Muscle layer of duodenum (tissue), 2 donors: ENCODE measurements around the gene INCA1.

Experiments
- H3K27ac ChIP-seq: one replicate; pipeline ENCODE4 v1.7.0; 2013; ENCODE audit warnings: mild to moderate bottlenecking, low read length
- H3K27me3 ChIP-seq: one replicate; pipeline ENCODE4 v1.7.0; 2013; ENCODE audit warnings: low read depth, mild to moderate bottlenecking, control low read depth, low read length
- H3K36me3 ChIP-seq, 2 donors: one replicate each; pipeline ENCODE4 v1.7.0; 2013; ENCODE audit warnings: low read length in 2 of 2, control low read depth in 1 of 2, mild to moderate bottlenecking in 1 of 2; ENCODE audit not compliant: insufficient read depth in 2 of 2, control insufficient read depth in 1 of 2
- H3K4me1 ChIP-seq, 2 donors: one replicate each; pipeline ENCODE4 v1.7.0; 2013; ENCODE audit warnings: low read length in 2 of 2, mild to moderate bottlenecking in 2 of 2, control low read depth in 1 of 2, moderate library complexity in 1 of 2; ENCODE audit not compliant: insufficient read depth in 2 of 2, control insufficient read depth in 1 of 2
- H3K4me3 ChIP-seq, 2 donors: one replicate each; pipeline ENCODE4 v1.7.0; 2013; ENCODE audit warnings: low read length in 2 of 2, low read depth in 1 of 2, mild to moderate bottlenecking in 1 of 2
- H3K9me3 ChIP-seq, 2 donors: one replicate each; pipeline ENCODE4 v1.7.0; 2013; ENCODE audit warnings: low read length in 2 of 2, control low read depth in 1 of 2, mild to moderate bottlenecking in 1 of 2; ENCODE audit not compliant: control insufficient read depth in 1 of 2
- donor health status: healthy.

Gene INCA1

GRCh38 chr17:4997302-4998026, at the start of gene INCA1, which contains the start of gene KIF1C:
TSS of gene INCA1 (minus strand) at chr17:4997522. CDS start at chr17:4994437, 3,085 bp downstream.
TSS of gene KIF1C (plus strand) at chr17:4997950. CDS start at chr17:5000247, 2,297 bp downstream.
- Histone ChIP-seq H3K9me3 (no peaks in the 10 kb centered on the region), H3K4me3 (peak within 1 kb of the TSS; percentile 92), H3K27ac (peak within 1 kb of the TSS; percentile 77), H3K27me3 (no peaks in the 10 kb centered on the region), H3K4me1 (peaks cover 8 to 33% of the 10 kb centered on the region in 2 donors), H3K36me3 (peaks cover 16 to 18% of the 10 kb centered on the region in 2 donors)

GRCh38 chr17:5045496-5045895, 48.2 kb upstream of the INCA1 start:
- Histone ChIP-seq H3K27ac (no peak overlapping the region), H3K4me3 (no peak overlapping the region), H3K27me3 (no peaks in the 10 kb centered on the region), H3K9me3 (no peaks in the 10 kb centered on the region), H3K36me3 (no peaks in the 10 kb centered on the region), H3K4me1 (peaks cover 5 to 11% of the 10 kb centered on the region in 2 donors)

- H3K27me3 ChIP-seq, result no peaks in the 10 kb centered on the region
- H3K36me3 ChIP-seq, result no peaks in the 10 kb centered on the region
- H3K9me3 ChIP-seq, result no peaks in the 10 kb centered on the region
- H3K4me1 ChIP-seq, result peaks cover 4% of the 10 kb centered on the region in 2 donors
- H3K4me3 ChIP-seq, result no peak overlapping the region
- peak overlapping the region; percentile 31 for H3K27ac ChIP-seq
Measured at GRCh38 chr17:5044630-5045029, 47.3 kb upstream of the INCA1 start.

GRCh38 chr17:5043524-5043923, 46.2 kb upstream of the INCA1 start:
- no peaks in the 10 kb centered on the region for H3K9me3 ChIP-seq
- H3K27me3 ChIP-seq, result no peaks in the 10 kb centered on the region
- no peak overlapping the region for H3K27ac ChIP-seq
- no peaks in the 10 kb centered on the region for H3K36me3 ChIP-seq
- H3K4me1 ChIP-seq, result no peaks in the 10 kb centered on the region
- no peak overlapping the region for H3K4me3 ChIP-seq

- H3K27ac ChIP-seq, result no peak overlapping the region
- H3K4me1 ChIP-seq, result no peaks in the 10 kb centered on the region
- H3K9me3 ChIP-seq, result no peaks in the 10 kb centered on the region
- H3K36me3 ChIP-seq, result no peaks in the 10 kb centered on the region
- no peak overlapping the region for H3K4me3 ChIP-seq
- H3K27me3 ChIP-seq, result no peaks in the 10 kb centered on the region
Measured at GRCh38 chr17:5042157-5043022, 45.1 kb upstream of the INCA1 start.

GRCh38 chr17:5035315-5035714, 38.0 kb upstream of the INCA1 start, which contains the start of gene SLC52A1:
TSS of gene SLC52A1 (minus strand) at chr17:5035426. CDS start at chr17:5034606, 820 bp downstream.
- Histone ChIP-seq H3K36me3 (no peaks in the 10 kb centered on the region), H3K27me3 (no peaks in the 10 kb centered on the region), H3K9me3 (no peaks in the 10 kb centered on the region), H3K4me1 (no peaks in the 10 kb centered on the region), H3K4me3 (peak within 1 kb of the TSS in 1 of 2 donors; percentile 30), H3K27ac (no peak within 1 kb of the TSS)

- no peak overlapping the region for H3K27ac ChIP-seq
- H3K9me3 ChIP-seq, result no peaks in the 10 kb centered on the region
- H3K27me3 ChIP-seq, result no peaks in the 10 kb centered on the region
- no peaks in the 10 kb centered on the region for H3K4me1 ChIP-seq
- H3K4me3 ChIP-seq, result no peak overlapping the region
- no peaks in the 10 kb centered on the region for H3K36me3 ChIP-seq
Measured at GRCh38 chr17:5034651-5035050, 37.3 kb upstream of the INCA1 start.

GRCh38 chr17:5034063-5034462, 36.7 kb upstream of the INCA1 start:
- Histone ChIP-seq H3K4me1 (no peaks in the 10 kb centered on the region), H3K4me3 (no peak overlapping the region), H3K9me3 (no peaks in the 10 kb centered on the region), H3K27ac (no peak overlapping the region), H3K36me3 (no peaks in the 10 kb centered on the region), H3K27me3 (no peaks in the 10 kb centered on the region)

GRCh38 chr17:5033352-5034015, 36.2 kb upstream of the INCA1 start:
- Histone ChIP-seq H3K4me3 (no peak overlapping the region), H3K36me3 (no peaks in the 10 kb centered on the region), H3K27me3 (no peaks in the 10 kb centered on the region), H3K4me1 (no peaks in the 10 kb centered on the region), H3K27ac (no peak overlapping the region), H3K9me3 (no peaks in the 10 kb centered on the region)

- Histone ChIP-seq H3K27me3 (no peaks in the 10 kb centered on the region), H3K9me3 (no peaks in the 10 kb centered on the region), H3K27ac (no peak overlapping the region), H3K36me3 (no peaks in the 10 kb centered on the region), H3K4me1 (no peaks in the 10 kb centered on the region), H3K4me3 (no peak overlapping the region)
Measured at GRCh38 chr17:5032865-5033264, 35.5 kb upstream of the INCA1 start.
